SK-N-SH treated with all-trans-retinoic acid at 6 μM for 48 hours (cell line): ENCODE results near the gene KANSL1L.

Source experiments
- ATAC-seq: fragments of 200-7000 bp; cut with Tn5 transposase; 3 replicates; pipeline ENCODE4 v1.9.1; 2020; ENCODE audit warnings: mild to moderate bottlenecking, moderate library complexity
- ARNTL ChIP-seq: fragments of 450-650 bp; formaldehyde crosslinking; IDR thresholded peaks from 2 replicates; pipeline ENCODE4 v1.5.0; 2020; ENCODE audit warnings: low read depth, mild to moderate bottlenecking, moderate library complexity, borderline replicate concordance
- BACH2 ChIP-seq: fragments of 250-450 bp; sonication (Bioruptor Pico); IDR thresholded peaks from 2 replicates; pipeline ENCODE4 v1.9.0; 2021; ENCODE audit warnings: mild to moderate bottlenecking, borderline replicate concordance
- ESRRG ChIP-seq: fragments of 250-450 bp; sonication (Bioruptor Pico); IDR thresholded peaks from 2 replicates; pipeline ENCODE4 v1.6.1; 2021; ENCODE audit warnings: mild to moderate bottlenecking
- GLIS3 ChIP-seq: fragments of 250-450 bp; sonication (Bioruptor Pico); IDR thresholded peaks from 2 replicates; pipeline ENCODE4 v1.5.0; 2020; ENCODE audit warnings: mild to moderate bottlenecking, moderate library complexity
- ISL1 ChIP-seq: fragments of 250-450 bp; sonication (Bioruptor Pico); IDR thresholded peaks from 2 replicates; pipeline ENCODE4 v2.1.2; 2022; ENCODE audit warnings: mild to moderate bottlenecking, moderate library complexity
- PPARA ChIP-seq: fragments of 250-450 bp; sonication (Bioruptor Pico); IDR thresholded peaks from 2 replicates; pipeline ENCODE4 v1.5.0; 2020; ENCODE audit warnings: mild to moderate bottlenecking, borderline replicate concordance
- RARB ChIP-seq: fragments of 250-450 bp; sonication (Bioruptor Pico); IDR thresholded peaks from 2 replicates; pipeline ENCODE4 v1.8.0; 2021; ENCODE audit warnings: mild to moderate bottlenecking, moderate library complexity
- SNAI2 ChIP-seq: fragments of 250-450 bp; sonication (Bioruptor Pico); IDR thresholded peaks from 2 replicates; pipeline ENCODE4 v1.5.0; 2020; ENCODE audit warnings: mild to moderate bottlenecking, moderate library complexity
- TCF4 ChIP-seq: fragments of 250-450 bp; sonication (Bioruptor Pico); IDR thresholded peaks from 2 replicates; pipeline ENCODE4 v1.8.0; 2021; ENCODE audit warnings: mild to moderate bottlenecking, moderate library complexity, borderline replicate concordance
- TOX ChIP-seq: fragments of 250-450 bp; sonication (Bioruptor Pico); IDR thresholded peaks from 2 replicates; pipeline ENCODE4 v1.8.0; 2021; ENCODE audit warnings: mild to moderate bottlenecking, moderate library complexity, borderline replicate concordance
- ZC3H10 ChIP-seq: fragments of 250-450 bp; sonication (Bioruptor Pico); IDR thresholded peaks from 2 replicates; pipeline ENCODE4 v1.5.1; 2021; ENCODE audit warnings: mild to moderate bottlenecking, moderate library complexity
- ZFP3 ChIP-seq: fragments of 250-450 bp; sonication (Bioruptor Pico); IDR thresholded peaks from 2 replicates; pipeline ENCODE4 v1.5.0; 2020; ENCODE audit warnings: mild to moderate bottlenecking, moderate library complexity
- ZNF565 ChIP-seq: fragments of 450-650 bp; formaldehyde crosslinking; conservative IDR thresholded peaks from 2 replicates; pipeline ENCODE4 v1.5.0; 2020; ENCODE audit warnings: low read depth, mild to moderate bottlenecking, moderate library complexity
- ZNF70 ChIP-seq: fragments of 450-650 bp; formaldehyde crosslinking; IDR thresholded peaks from 2 replicates; pipeline ENCODE4 v1.5.0; 2020; ENCODE audit warnings: mild to moderate bottlenecking, moderate library complexity
- ZNF8 ChIP-seq: fragments of 450-650 bp; formaldehyde crosslinking; IDR thresholded peaks from 2 replicates; pipeline ENCODE4 v1.5.0; 2020; ENCODE audit warnings: mild to moderate bottlenecking, moderate library complexity
- TF ChIP-seq, protein P1 (sequence below): fragments of 250-450 bp; sonication (Bioruptor Pico); IDR thresholded peaks from 2 replicates; pipeline ENCODE4 v1.5.1; 2020; ENCODE audit warnings: low read depth, mild to moderate bottlenecking, moderate library complexity
- TF ChIP-seq, protein P2 (sequence below): fragments of 250-450 bp; sonication (Bioruptor Pico); IDR thresholded peaks from 2 replicates; pipeline ENCODE4 v1.5.1; 2021; ENCODE audit warnings: mild to moderate bottlenecking, moderate library complexity
- TF ChIP-seq, protein P3 (sequence below): fragments of 250-450 bp; sonication (Bioruptor Pico); IDR thresholded peaks from 2 replicates; pipeline ENCODE4 v1.8.0; 2021; ENCODE audit warnings: low read depth, mild to moderate bottlenecking, moderate library complexity, borderline replicate concordance

Gene KANSL1L

DNA sequence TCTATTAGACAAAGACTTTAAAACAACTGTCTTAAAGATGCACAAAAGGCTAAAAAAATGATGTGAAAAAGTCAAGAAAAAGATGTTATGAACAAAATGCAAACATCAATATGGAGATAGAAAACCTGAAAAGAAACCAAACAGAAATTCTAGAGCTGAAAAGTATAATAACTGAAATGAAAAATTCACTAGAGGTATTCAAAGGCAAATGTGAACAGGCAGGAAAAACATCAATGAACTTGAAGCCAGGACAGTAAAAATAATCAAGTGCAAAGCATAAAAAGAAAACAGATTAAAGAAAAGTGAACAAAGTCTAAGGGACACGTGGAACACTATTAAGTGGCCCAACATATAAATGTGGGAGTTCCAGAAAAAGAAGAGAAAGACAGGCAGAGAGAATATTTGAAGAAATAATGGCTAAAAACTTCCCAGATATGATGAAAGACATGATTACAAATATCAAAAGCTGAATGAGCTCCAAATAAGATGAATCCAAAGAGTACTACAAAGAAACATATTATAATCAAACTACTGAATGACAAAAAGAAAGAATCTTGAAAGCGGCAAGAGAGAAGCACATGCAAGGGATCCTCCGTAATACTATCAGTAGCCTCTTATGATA lies 57.5 kb downstream of the KANSL1L start:
- no peak for TF ChIP-seq PPARA (CRISPR knock-in tag)
- ATAC-seq, result no peak

DNA sequence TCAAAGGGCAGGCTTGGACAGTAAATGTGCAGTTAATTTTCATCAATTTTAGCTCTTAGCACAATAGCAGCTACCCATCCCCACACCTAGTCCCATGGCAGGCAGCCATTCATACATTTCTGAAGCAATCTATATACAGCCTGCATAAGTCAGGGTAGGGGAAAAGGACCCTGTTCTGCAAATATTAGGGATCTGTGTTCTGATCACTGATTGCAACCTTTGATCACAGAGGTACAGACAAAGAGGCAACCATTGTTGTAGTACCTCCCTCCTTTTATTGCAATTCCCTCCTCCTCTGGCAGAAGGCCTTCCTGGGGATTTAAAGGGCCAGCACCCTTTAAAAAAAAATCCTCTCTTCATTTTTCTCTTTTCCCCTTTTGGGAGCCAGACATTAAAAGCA lies 58.3 kb downstream of the KANSL1L start:
- no peak for TF ChIP-seq PPARA (CRISPR knock-in tag)
- no peak for TF ChIP-seq ZFP3
- TF ChIP-seq TCF4 (CRISPR knock-in tag), result no peak
- TF ChIP-seq TOX (CRISPR knock-in tag), result no peak
- no peak for TF ChIP-seq GLIS3
- TF ChIP-seq ZNF565 (CRISPR knock-in tag), result no peak
- TF ChIP-seq, protein P1, sequence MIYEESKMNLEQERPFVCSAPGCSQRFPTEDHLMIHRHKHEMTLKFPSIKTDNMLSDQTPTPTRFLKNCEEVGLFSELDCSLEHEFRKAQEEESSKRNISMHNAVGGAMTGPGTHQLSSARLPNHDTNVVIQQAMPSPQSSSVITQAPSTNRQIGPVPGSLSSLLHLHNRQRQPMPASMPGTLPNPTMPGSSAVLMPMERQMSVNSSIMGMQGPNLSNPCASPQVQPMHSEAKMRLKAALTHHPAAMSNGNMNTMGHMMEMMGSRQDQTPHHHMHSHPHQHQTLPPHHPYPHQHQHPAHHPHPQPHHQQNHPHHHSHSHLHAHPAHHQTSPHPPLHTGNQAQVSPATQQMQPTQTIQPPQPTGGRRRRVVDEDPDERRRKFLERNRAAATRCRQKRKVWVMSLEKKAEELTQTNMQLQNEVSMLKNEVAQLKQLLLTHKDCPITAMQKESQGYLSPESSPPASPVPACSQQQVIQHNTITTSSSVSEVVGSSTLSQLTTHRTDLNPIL (CRISPR knock-in tag), result no peak
- TF ChIP-seq, protein P2, sequence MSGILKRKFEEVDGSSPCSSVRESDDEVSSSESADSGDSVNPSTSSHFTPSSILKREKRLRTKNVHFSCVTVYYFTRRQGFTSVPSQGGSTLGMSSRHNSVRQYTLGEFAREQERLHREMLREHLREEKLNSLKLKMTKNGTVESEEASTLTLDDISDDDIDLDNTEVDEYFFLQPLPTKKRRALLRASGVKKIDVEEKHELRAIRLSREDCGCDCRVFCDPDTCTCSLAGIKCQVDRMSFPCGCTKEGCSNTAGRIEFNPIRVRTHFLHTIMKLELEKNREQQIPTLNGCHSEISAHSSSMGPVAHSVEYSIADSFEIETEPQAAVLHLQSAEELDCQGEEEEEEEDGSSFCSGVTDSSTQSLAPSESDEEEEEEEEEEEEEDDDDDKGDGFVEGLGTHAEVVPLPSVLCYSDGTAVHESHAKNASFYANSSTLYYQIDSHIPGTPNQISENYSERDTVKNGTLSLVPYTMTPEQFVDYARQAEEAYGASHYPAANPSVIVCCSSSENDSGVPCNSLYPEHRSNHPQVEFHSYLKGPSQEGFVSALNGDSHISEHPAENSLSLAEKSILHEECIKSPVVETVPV (CRISPR knock-in tag), result no peak
- no peak for TF ChIP-seq RARB (CRISPR knock-in tag)
- no peak for TF ChIP-seq ISL1
- TF ChIP-seq ESRRG (CRISPR knock-in tag), result no peak
- no peak for ATAC-seq

DNA sequence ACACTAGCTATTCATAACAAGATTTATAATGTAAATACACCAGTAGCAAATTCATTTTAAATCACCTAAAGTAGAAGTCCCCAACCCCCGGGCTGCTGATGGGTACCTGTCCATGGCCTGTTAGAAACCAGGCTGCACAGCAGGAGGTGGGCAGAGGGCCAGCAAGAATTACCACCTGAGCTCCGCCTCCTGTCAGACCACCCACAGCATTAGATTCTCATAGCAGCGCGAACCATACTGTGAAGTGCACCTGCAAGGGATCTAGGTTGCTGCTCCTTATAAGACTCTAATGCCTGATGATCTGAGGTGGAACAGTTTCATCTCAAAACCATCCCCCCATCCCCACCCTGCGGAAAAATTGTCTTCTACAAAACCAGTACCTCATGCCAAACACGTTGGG lies 71.3 kb downstream of the KANSL1L start:
- ATAC-seq, result no peak
- TF ChIP-seq TCF4 (CRISPR knock-in tag) (no peak), SNAI2 (CRISPR knock-in tag) (no peak), ZNF70 (no peak)
- TF ChIP-seq, protein P2 (CRISPR knock-in tag), result no peak
- TF ChIP-seq, protein P3, sequence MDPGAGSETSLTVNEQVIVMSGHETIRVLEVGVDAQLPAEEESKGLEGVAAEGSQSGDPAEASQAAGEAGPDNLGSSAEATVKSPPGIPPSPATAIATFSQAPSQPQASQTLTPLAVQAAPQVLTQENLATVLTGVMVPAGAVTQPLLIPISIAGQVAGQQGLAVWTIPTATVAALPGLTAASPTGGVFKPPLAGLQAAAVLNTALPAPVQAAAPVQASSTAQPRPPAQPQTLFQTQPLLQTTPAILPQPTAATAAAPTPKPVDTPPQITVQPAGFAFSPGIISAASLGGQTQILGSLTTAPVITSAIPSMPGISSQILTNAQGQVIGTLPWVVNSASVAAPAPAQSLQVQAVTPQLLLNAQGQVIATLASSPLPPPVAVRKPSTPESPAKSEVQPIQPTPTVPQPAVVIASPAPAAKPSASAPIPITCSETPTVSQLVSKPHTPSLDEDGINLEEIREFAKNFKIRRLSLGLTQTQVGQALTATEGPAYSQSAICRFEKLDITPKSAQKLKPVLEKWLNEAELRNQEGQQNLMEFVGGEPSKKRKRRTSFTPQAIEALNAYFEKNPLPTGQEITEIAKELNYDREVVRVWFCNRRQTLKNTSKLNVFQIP (CRISPR knock-in tag), result no peak

DNA sequence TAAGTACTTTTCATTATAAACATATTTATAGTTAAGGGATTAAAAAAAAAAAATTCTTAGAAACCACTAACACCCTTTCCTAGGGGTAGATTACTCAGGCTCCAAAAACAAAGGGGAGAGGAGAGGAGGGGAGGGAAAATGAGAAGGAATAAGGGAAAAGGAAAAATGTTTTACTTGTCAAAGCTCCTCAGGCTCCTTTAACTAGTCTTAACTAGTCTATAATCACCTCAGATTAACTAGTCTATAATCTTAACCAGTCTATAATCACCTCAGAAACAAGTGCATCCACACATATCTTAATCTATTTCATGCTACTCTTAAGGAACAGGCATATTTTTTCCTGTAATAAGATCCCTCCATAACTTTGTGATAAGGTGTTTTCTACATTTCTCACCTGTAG lies 76.4 kb downstream of the KANSL1L start:
- TF ChIP-seq, protein P1 (CRISPR knock-in tag), result no peak
- no peak for TF ChIP-seq TOX (CRISPR knock-in tag)
- TF ChIP-seq ARNTL (CRISPR knock-in tag), result no peak
- no peak for TF ChIP-seq ZNF8 (CRISPR knock-in tag)
- no peak for ATAC-seq

DNA sequence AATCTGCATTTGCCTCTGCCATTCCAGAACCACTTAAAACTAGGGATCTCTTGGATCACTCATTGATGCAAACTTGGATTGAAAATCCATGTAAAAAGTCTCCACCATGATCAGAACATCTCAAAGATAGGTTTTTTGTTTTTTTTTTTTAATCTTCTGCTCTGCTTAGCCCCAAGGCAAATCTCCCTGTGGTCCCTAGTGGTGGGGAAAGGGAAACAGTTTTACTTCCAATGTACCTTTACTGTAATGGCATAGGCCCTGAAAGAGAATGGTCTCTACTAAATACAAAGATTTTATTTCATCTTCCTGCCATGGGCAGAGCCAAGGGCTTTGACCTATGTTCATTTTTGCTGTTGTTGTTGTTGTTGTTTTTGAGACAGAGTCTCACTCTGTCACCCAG lies 78.4 kb downstream of the KANSL1L start:
- TF ChIP-seq, protein P1 (CRISPR knock-in tag), result no peak
- TF ChIP-seq ZNF565 (CRISPR knock-in tag) (no peak), GLIS3 (no peak), ZC3H10 (CRISPR knock-in tag) (no peak), BACH2 (CRISPR knock-in tag) (no peak), ZFP3 (no peak), ARNTL (CRISPR knock-in tag) (no peak)
- TF ChIP-seq, all 23 proteins: peak for 0
- no peak for ATAC-seq
